K562 (cell line): Measurements from ENCODE around the gene PRKCB. TPM values are rescaled to one million over a fixed set of nuclear protein-coding genes. Genes with fewer than 3 reads are reported as not detected.

Experiments used
- ATAC-seq: fragments of 200-7000 bp; cut with Tn5 transposase; 3 replicates; pipeline ENCODE4 v1.9.1; 2020; ENCODE audit warnings: moderate library complexity
- BruUV-seq: library from RNA; stranded (reverse); fragments of 400-500 nt; replicated peaks from 2 replicates; lab custom pipeline; 2021; lab: Mats Ljungman, UMichigan
- CTCF ChIA-PET: fragments of 300-600 bp; formaldehyde crosslinking; extraction: SDS; loops from one replicate; lab custom pipeline; 2021; ENCODE audit warnings: low intra/inter-chr PET ratio; lab: Yijun Ruan, JAX
- POLR2A ChIA-PET: fragments of 300-600, 350-650 bp; sonication (Branson Sonifier 250); formaldehyde crosslinking; extraction: SDS; loops from one replicate; lab custom pipeline; 2021; ENCODE audit warnings: antibody characterized with exemption, inconsistent platforms; lab: Yijun Ruan, JAX
- DNase-seq, 4 experiments: peaks; one replicate each; pipeline versions ENCODE4 v3.0.0 to v3.0.0-alpha.2; 2011 to 2018; ENCODE audit warnings: low spot score in 3 of 4, mixed read lengths in 3 of 4; ENCODE audit errors: extremely low read depth in 1 of 4
- FAIRE-seq: peaks from 2 replicates; lab custom pipeline; 2011; peaks lifted over from hg19 to GRCh38; lab: Jason Lieb, UNC
- H2AFZ ChIP-seq: 2 replicates; pipeline ENCODE4 v1.6.0; 2011; ENCODE audit warnings: low read depth, low read length, control low read depth, inconsistent platforms
- H3K27ac ChIP-seq: fragments of 200-600 bp; 3 replicates; pipeline ENCODE4 v1.8.0; 2011; ENCODE audit warnings: low read depth, mild to moderate bottlenecking, control low read depth, inconsistent platforms, low read length, moderate library complexity, mixed read lengths; ENCODE audit errors: extremely low read depth
- H3K27me3 ChIP-seq, 2 experiments: fragments of 300-600 bp in 1 of 2; 2 replicates in 1 of 2; 3 replicates in 1 of 2; pipeline versions ENCODE4 v1.6.0 to v1.8.0; 2011; ENCODE audit warnings: inconsistent platforms in 2 of 2, low read length in 2 of 2, mild to moderate bottlenecking in 1 of 2, mixed read lengths in 1 of 2, moderate library complexity in 1 of 2; ENCODE audit not compliant: control insufficient read depth in 2 of 2, insufficient read depth in 2 of 2
- H3K36me3 ChIP-seq: fragments of 300-600 bp; 3 replicates; pipeline ENCODE4 v1.8.0; 2011; ENCODE audit warnings: mild to moderate bottlenecking, low read length, inconsistent platforms; ENCODE audit not compliant: control insufficient read depth, insufficient read depth
- H3K4me1 ChIP-seq, 2 experiments: fragments of 200-600 bp in 1 of 2; replicated peaks in 1 of 2; 2 replicates in 1 of 2; 3 replicates in 1 of 2; pipeline versions ENCODE4 v1.5.1 to v1.8.0; 2011; ENCODE audit warnings: inconsistent platforms in 2 of 2, low read length in 2 of 2, mild to moderate bottlenecking in 1 of 2, mixed read lengths in 1 of 2, moderate library complexity in 1 of 2; ENCODE audit not compliant: control insufficient read depth in 2 of 2, insufficient read depth in 2 of 2
- H3K4me2 ChIP-seq: 2 replicates; pipeline ENCODE4 v1.6.1; 2011; ENCODE audit warnings: low read length, control low read depth, inconsistent platforms, mixed read lengths; ENCODE audit not compliant: insufficient read depth
- H3K4me3 ChIP-seq: fragments of 200-600 bp; sonication (generic), shearing (Covaris generic); 2 replicates; pipeline ENCODE4 v1.5.1; 2016; ENCODE audit warnings: control low read depth, inconsistent platforms
- H3K79me2 ChIP-seq: fragments of 200-600 bp; 3 replicates; pipeline ENCODE4 v1.8.0; 2011; ENCODE audit warnings: low read length, inconsistent platforms; ENCODE audit not compliant: control insufficient read depth, insufficient read depth
- H3K9ac ChIP-seq, 2 experiments: 2 replicates each; pipeline versions ENCODE4 v1.6.0 to v1.6.1; 2011; ENCODE audit warnings: low read depth in 2 of 2, low read length in 2 of 2, control low read depth in 1 of 2, inconsistent platforms in 1 of 2, mild to moderate bottlenecking in 1 of 2, mixed read lengths in 1 of 2; ENCODE audit not compliant: insufficient read depth in 1 of 2
- H3K9me1 ChIP-seq: one replicate; pipeline ENCODE4 v1.6.0; 2011; ENCODE audit warnings: inconsistent platforms, mild to moderate bottlenecking, low read length, moderate library complexity; ENCODE audit not compliant: control insufficient read depth, insufficient read depth
- H3K9me3 ChIP-seq: replicated peaks from 2 replicates; pipeline ENCODE4 v1.5.1; 2011; ENCODE audit warnings: low read depth, low read length, inconsistent platforms; ENCODE audit not compliant: control insufficient read depth, insufficient read depth
- H4K20me1 ChIP-seq: replicated peaks from 2 replicates; pipeline ENCODE4 v1.6.1; 2011; ENCODE audit warnings: low read length, inconsistent platforms, mixed read lengths; ENCODE audit not compliant: control insufficient read depth, insufficient read depth
- ATF7 ChIP-seq: fragments of 450-650 bp; IDR thresholded peaks from 2 replicates; pipeline ENCODE4 v1.7.1; 2014; ENCODE audit warnings: mild to moderate bottlenecking, moderate library complexity
- ESRRA ChIP-seq: fragments of 450-650 bp; IDR thresholded peaks from 2 replicates; pipeline ENCODE4 v1.6.1; 2014; ENCODE audit warnings: low read depth, mild to moderate bottlenecking, moderate library complexity, borderline replicate concordance
- HMG20B ChIP-seq: fragments of 250-450 bp; sonication (Bioruptor Pico); IDR thresholded peaks from 2 replicates; pipeline ENCODE4 v1.5.0; 2021; ENCODE audit warnings: mild to moderate bottlenecking
- ILK ChIP-seq: fragments of 450-650 bp; IDR thresholded peaks from 2 replicates; pipeline ENCODE4 v1.6.1; 2016; ENCODE audit warnings: missing genetic modification characterization, low read depth, mild to moderate bottlenecking, missing compliant biosample characterization, moderate library complexity, borderline replicate concordance
- KLF16 ChIP-seq: IDR thresholded peaks from 2 replicates; pipeline ENCODE4 v1.6.1; 2016; ENCODE audit warnings: antibody characterized with exemption
- POU5F1 ChIP-seq: fragments of 150-350 bp; IDR thresholded peaks from 2 replicates; pipeline ENCODE4 v1.6.1; 2014; ENCODE audit warnings: borderline replicate concordance, low read length, low read depth, mild to moderate bottlenecking; ENCODE audit not compliant: partially characterized antibody
- SNIP1 ChIP-seq: fragments of 450-650 bp; IDR thresholded peaks from 2 replicates; pipeline ENCODE4 v1.7.1; 2017; ENCODE audit warnings: low read depth, mild to moderate bottlenecking
- TAF9B ChIP-seq: fragments of 450-650 bp; IDR thresholded peaks from 2 replicates; pipeline ENCODE4 v1.6.1; 2018; ENCODE audit warnings: mild to moderate bottlenecking; ENCODE audit not compliant: partially characterized antibody
- ZC3H11A ChIP-seq: IDR thresholded peaks from 2 replicates; pipeline ENCODE4 v1.6.1; 2012; ENCODE audit warnings: low read depth, low read length, improper control_type of control experiment
- ZNF277 ChIP-seq: fragments of 250-450 bp; sonication (Bioruptor Pico); IDR thresholded peaks from 2 replicates; pipeline ENCODE4 v1.8.0; 2022; ENCODE audit warnings: inconsistent platforms, mild to moderate bottlenecking, moderate library complexity, borderline replicate concordance
- WGBS: fragments of 100-300 bp; shearing (Covaris generic); methylation state at CpG from one replicate; pipeline ENCODE4 v1.1.6; 2016; ENCODE audit warnings: low coverage, mixed read lengths; ENCODE audit not compliant: insufficient coverage; ENCODE audit errors: missing lambda C conversion rate; 5-methylcytosine and 5-hydroxymethylcytosine counted together
- in situ Hi-C: fragments of 300-500 bp; cut with MboI; formaldehyde crosslinking; loops from 4 replicates; pipeline ENCODE4 v1.15.0; 2018; ENCODE audit warnings: inconsistent platforms, mixed read lengths
- intact Hi-C: fragments of 100-400 bp; cut with micrococcal nuclease; formaldehyde crosslinking; loops from 2 replicates; pipeline ENCODE4 v1.14.2; 2022
- polyA plus RNA-seq, 8 experiments: library from polyadenylated mRNA; depleted of rRNA in 4 of 8; stranded (reverse) in 5 of 8; unstranded in 3 of 8; fragments of >200 nt; fragmentation: Nextera tagmentation in 2 of 8; fragmentation: Illumina TruSeq in 1 of 8; extraction: Ambion mirVana in 2 of 8; extraction: Trizol in 1 of 8; gene quantifications; 2 replicates each; pipeline versions ENCODE4 v1.2.1 to v1.2.3, GENCODE V29; 2011 to 2014; ENCODE audit warnings: inconsistent platforms in 1 of 8, missing spikeins in 1 of 8
- total RNA-seq, 7 experiments: library from RNA; depleted of rRNA in 6 of 7; stranded (reverse); fragments of >200 nt in 6 of 7; fragmentation: Illumina TruSeq in 2 of 7; extraction: Trizol in 2 of 7; gene quantifications; 2 replicates each; pipeline versions ENCODE4 v1.2.1 to v1.2.3, GENCODE V29; 2011 to 2021; ENCODE audit warnings: low replicate concordance in 1 of 7
- TF ChIP-seq, protein P1 (sequence below): fragments of 450-650 bp; IDR thresholded peaks from 2 replicates; pipeline ENCODE4 v1.6.1; 2018; ENCODE audit warnings: mild to moderate bottlenecking, low read depth; ENCODE audit not compliant: partially characterized antibody

The PRKCB gene
- total and polyA plus RNA-seq, 9 of the 15 experiments (the other 6 are each of a cell fraction or from before 2014, with no cell fraction given), result 49.9 to 276 (median 148) TPM

GRCh38 chr16:24156777-24157176 is 321.0 kb downstream of the PRKCB start:
- 100% methylated on average over 1 of the region's 1 CpG for WGBS
- in situ Hi-C loops, result no loop called here

More at GRCh38 chr16:24156777-24157176, 321.0 kb downstream of the PRKCB start:
- no peak for FAIRE-seq
- POLR2A ChIA-PET, result no interaction called here
- intact Hi-C loops, result no loop called here
- no peak overlapping the region for H3K9ac ChIP-seq
- no peak for DNase-seq
- no peak overlapping the region for H3K4me2 ChIP-seq
- H3K36me3 ChIP-seq, result peaks cover 79% of the 10 kb centered on the region
- no peaks in the 10 kb centered on the region for H3K9me3 ChIP-seq
- H3K4me3 ChIP-seq, result no peak overlapping the region
- H3K27ac ChIP-seq, result no peak overlapping the region
- H3K27me3 ChIP-seq, result no peaks in the 10 kb centered on the region
- TF ChIP-seq ILK (tag) (no peak), TAF9B (no peak), ESRRA (no peak), ZNF277 (CRISPR knock-in tag) (no peak), ATF7 (no peak), SNIP1 (no peak), ZC3H11A (no peak), KLF16 (no peak), HMG20B (CRISPR knock-in tag) (no peak), POU5F1 (no peak)
- TF ChIP-seq, protein P1, sequence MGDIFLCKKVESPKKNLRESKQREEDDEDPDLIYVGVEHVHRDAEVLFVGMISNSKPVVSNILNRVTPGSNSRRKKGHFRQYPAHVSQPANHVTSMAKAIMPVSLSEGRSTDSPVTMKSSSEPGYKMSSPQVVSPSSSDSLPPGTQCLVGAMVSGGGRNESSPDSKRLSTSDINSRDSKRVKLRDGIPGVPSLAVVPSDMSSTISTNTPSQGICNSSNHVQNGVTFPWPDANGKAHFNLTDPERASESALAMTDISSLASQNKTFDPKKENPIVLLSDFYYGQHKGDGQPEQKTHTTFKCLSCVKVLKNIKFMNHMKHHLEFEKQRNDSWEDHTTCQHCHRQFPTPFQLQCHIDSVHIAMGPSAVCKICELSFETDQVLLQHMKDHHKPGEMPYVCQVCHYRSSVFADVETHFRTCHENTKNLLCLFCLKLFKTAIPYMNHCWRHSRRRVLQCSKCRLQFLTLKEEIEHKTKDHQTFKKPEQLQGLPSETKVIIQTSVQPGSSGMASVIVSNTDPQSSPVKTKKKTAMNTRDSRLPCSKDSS, result no peak
- H3K4me1 ChIP-seq, result no peaks in the 10 kb centered on the region
- BruUV-seq, result no TSS peak
- no peak for ATAC-seq
- no peak overlapping the region for H2AFZ ChIP-seq
- H3K9me1 ChIP-seq, result no peaks in the 10 kb centered on the region
- no peaks in the 10 kb centered on the region; the same call in 1 of the 2 replicates for H4K20me1 ChIP-seq
- no peaks in the 10 kb centered on the region; the same call in 2 of the 3 replicates for H3K79me2 ChIP-seq
- CTCF ChIA-PET, result no interaction called here
